ENCODE data around the gene DYNLT1. TPM values are rescaled to one million over a fixed set of nuclear protein-coding genes. Genes with fewer than 3 reads are reported as not detected.

DYNLT1 gene
- total RNA-seq, 2 experiments from 2014 or later = 99.1 to 107 TPM

DNA sequence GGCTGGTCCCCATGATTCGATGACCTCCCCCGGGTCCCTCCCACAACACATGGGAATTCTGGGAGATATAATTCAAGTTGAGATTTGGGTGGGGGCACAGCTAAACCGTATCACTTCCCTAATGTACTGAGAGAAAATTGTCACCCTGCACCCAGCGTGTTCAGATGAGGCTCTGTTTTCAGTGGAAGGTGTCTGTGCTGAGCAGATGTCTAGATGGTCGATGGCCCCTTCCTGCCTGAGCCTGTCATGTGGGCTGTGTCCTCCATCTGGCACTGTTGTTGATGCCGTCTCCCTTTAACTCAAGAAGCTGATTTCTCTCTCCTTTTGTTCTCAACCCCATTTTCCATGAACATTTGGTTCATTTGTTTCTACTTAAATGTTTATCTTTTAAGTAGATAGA, 47.7 kb downstream of the DYNLT1 start:
- no peak for DNase-seq
- Mint-ChIP-seq H3K9me3 (no peaks in the 10 kb centered on the region), H3K4me1 (ENCODE audit: low read depth) (peaks cover 1% of the 10 kb centered on the region), H3K36me3 (ENCODE audit: low read depth) (peaks cover 23% of the 10 kb centered on the region), H3K27ac (no peak overlapping the region), H3K4me3 (no peak overlapping the region), H3K27me3 (ENCODE audit: low read depth) (no peaks in the 10 kb centered on the region)
- intact Hi-C loops (cut with micrococcal nuclease) = no loop called here
- CTCF ChIA-PET = interaction anchor here (0.6 to 1.0 kb wide), 2 partner anchors 372 to 376 kb away, joined by 3 read pairs; no protein-coding TSS in a partner anchor

- H3K36me3 Mint-ChIP-seq (ENCODE audit: low read depth) = peaks cover 24% of the 10 kb centered on the region
Measured at GRCh38 chr6:158595223-158595622, 49.3 kb downstream of the DYNLT1 start.

GRCh38 chr6:158593670-158594069, 50.9 kb downstream of the DYNLT1 start:
- CTCF ChIA-PET = no interaction called here
- DNase-seq = no peak
- H3K27me3 Mint-ChIP-seq (ENCODE audit: low read depth) = no peaks in the 10 kb centered on the region
- no peak overlapping the region for H3K4me3 Mint-ChIP-seq
- no peak overlapping the region for H3K27ac Mint-ChIP-seq
- peaks cover 22% of the 10 kb centered on the region for H3K36me3 Mint-ChIP-seq (ENCODE audit: low read depth)
- H3K9me3 Mint-ChIP-seq = no peaks in the 10 kb centered on the region
- peaks cover 11% of the 10 kb centered on the region for H3K4me1 Mint-ChIP-seq (ENCODE audit: low read depth)
- intact Hi-C loops (cut with micrococcal nuclease) = no loop called here

More at GRCh38 chr6:158595223-158595622, 49.3 kb downstream of the DYNLT1 start:
- Mint-ChIP-seq H3K4me1 (ENCODE audit: low read depth) (peaks cover 11% of the 10 kb centered on the region), H3K9me3 (no peaks in the 10 kb centered on the region), H3K4me3 (no peak overlapping the region), H3K27ac (no peak overlapping the region), H3K27me3 (ENCODE audit: low read depth) (no peaks in the 10 kb centered on the region)
- CTCF ChIA-PET = interaction anchor here (0.7 kb wide), 1 partner anchor 473 kb away, joined by 5 read pairs; no protein-coding TSS in a partner anchor
- no peak for DNase-seq
- intact Hi-C loops (cut with micrococcal nuclease) = no loop called here

DNA sequence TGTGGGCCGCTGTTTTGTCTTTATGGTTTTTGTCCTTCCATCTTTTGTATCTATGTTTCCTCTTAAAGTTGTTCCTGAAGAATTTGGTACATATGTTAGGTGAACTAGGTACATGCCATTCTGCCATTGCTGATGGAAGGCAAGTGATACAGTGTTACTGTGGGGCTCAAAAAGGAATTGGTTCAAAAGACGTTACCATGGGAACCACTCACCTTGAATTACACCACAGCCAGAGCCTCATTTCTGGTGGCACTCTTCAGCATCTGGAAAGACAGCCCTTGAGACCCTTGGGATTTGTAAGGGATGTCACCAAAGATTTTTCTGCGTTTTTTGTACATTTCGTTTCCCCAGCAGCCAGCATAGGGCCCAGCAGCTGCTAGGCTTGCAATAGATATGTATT, 52.7 kb downstream of the DYNLT1 start:
- DNase-seq = no peak
- Mint-ChIP-seq H3K9me3 (no peaks in the 10 kb centered on the region), H3K4me3 (no peak overlapping the region), H3K36me3 (ENCODE audit: low read depth) (peaks cover 19% of the 10 kb centered on the region), H3K4me1 (ENCODE audit: low read depth) (peaks cover 11% of the 10 kb centered on the region), H3K27me3 (ENCODE audit: low read depth) (no peaks in the 10 kb centered on the region), H3K27ac (no peak overlapping the region)
- CTCF ChIA-PET = interaction anchor here (1.1 kb wide), 1 partner anchor 11 kb away, joined by 3 read pairs; no protein-coding TSS in a partner anchor
- intact Hi-C loops (cut with micrococcal nuclease) = no loop called here

GRCh38 chr6:158591134-158591809, 53.3 kb downstream of the DYNLT1 start:
- CTCF ChIA-PET = interaction anchor here (0.7 to 1.1 kb wide), 2 partner anchors 10 to 1480 kb away, joined by 3 read pairs; no protein-coding TSS in a partner anchor
- no peak for DNase-seq
- Mint-ChIP-seq H3K4me3 (no peak overlapping the region), H3K4me1 (ENCODE audit: low read depth) (peaks cover 11% of the 10 kb centered on the region), H3K9me3 (no peaks in the 10 kb centered on the region), H3K27ac (peak overlapping the region; percentile 21), H3K27me3 (ENCODE audit: low read depth) (no peaks in the 10 kb centered on the region), H3K36me3 (ENCODE audit: low read depth) (peaks cover 20% of the 10 kb centered on the region)
- intact Hi-C loops (cut with micrococcal nuclease) = no loop called here

DNA sequence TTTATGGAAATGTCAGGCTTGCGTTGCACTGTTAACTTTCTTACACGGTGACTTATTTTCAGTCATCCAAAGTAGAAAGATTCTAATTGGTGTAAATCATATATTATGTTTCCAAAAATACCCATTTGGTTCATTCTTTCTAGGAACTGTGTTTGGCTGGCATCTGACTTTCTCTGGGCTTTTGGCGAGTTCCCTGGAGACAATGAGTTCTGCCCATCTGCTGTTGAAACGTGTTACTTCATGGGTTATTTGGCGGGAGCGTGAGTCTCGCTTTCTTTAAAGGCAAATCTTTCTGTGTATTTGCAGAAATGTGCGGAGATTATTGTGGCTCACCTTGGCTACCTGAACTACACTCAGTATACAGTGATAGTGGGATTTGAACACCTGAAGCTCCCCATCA, 55.2 kb downstream of the DYNLT1 start:
- CTCF ChIA-PET = interaction anchor here (0.7 to 1.4 kb wide), 3 partner anchors 16 to 375 kb away, joined by 3 to 4 read pairs (median 3); no protein-coding TSS in a partner anchor
- Mint-ChIP-seq H3K27ac (no peak overlapping the region), H3K4me3 (no peak overlapping the region), H3K36me3 (ENCODE audit: low read depth) (peaks cover 24% of the 10 kb centered on the region), H3K9me3 (no peaks in the 10 kb centered on the region), H3K27me3 (ENCODE audit: low read depth) (no peaks in the 10 kb centered on the region), H3K4me1 (ENCODE audit: low read depth) (peaks cover 11% of the 10 kb centered on the region)
- intact Hi-C loops (cut with micrococcal nuclease) = no loop called here
- DNase-seq = no peak

DNA sequence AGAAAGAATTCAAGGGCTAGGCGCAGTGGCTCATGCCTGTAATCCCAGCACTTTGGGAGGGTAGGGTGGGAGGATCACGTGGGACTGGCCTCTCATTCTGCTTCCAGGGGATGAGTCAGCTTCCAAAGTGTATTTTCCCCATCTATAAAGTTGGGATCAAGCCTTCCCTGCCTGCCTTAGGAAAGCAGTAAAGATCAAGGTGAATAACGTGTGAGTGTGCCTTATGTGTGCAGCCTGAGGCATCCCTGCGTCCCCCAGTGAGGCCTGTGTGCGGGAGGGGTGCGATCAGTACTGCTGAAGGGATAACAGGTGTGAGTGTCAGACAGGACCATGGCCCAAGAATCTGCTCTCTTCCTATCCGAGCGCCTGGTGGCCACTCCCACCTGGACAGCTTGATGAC, 57.9 kb downstream of the DYNLT1 start:
- CTCF ChIA-PET = no interaction called here
- Mint-ChIP-seq H3K27ac (no peak overlapping the region), H3K36me3 (ENCODE audit: low read depth) (peaks cover 37% of the 10 kb centered on the region)

More for the DNA sequence above, 57.9 kb downstream of the DYNLT1 start:
- no peak overlapping the region for H3K4me3 Mint-ChIP-seq
- no peak for DNase-seq
- no peaks in the 10 kb centered on the region for H3K27me3 Mint-ChIP-seq (ENCODE audit: low read depth)
- H3K4me1 Mint-ChIP-seq (ENCODE audit: low read depth) = peaks cover 8% of the 10 kb centered on the region
- intact Hi-C loops (cut with micrococcal nuclease) = no loop called here
- no peaks in the 10 kb centered on the region for H3K9me3 Mint-ChIP-seq

Small RNA genes within 50 kb of the gene (microRNA-seq; reads per million reads assigned to microRNA genes)
- gene MIR7161 (ENCODE audit: borderline microRNAs expressed, borderline replicate concordance) = not detected

Other genes starting within 250 kb of the DYNLT1 start
- 1 to 10 TPM; 8.3 to 8.6 TPM for gene TMEM181, start 84.7 kb downstream of the DYNLT1 start, total RNA-seq
- 100 to 1,000 TPM; 115 to 120 TPM for gene SYTL3, start 5.3 kb upstream of the DYNLT1 start, total RNA-seq
- gene EZR, start 174.6 kb upstream of the DYNLT1 start, total RNA-seq = 100 to 1,000 TPM; 229 to 230 TPM

Measured in activated naive CD4-positive, alpha-beta T cell treated with anti-CD3 and anti-CD28 coated beads for 36 hours (primary cell).